Limb (tissue), 2 donors: ENCODE data around the gene ATOSB.

Experiments
- DNase-seq, 2 donors: peaks; one replicate each; pipeline ENCODE4 v3.0.0-alpha.2; 2016; ENCODE audit errors: extremely low spot score in 2 of 2

Gene ATOSB

GRCh38 chr9:35114113-35114839, 1.4 kb downstream of the ATOSB start:
- peak; percentile 80 to 89 for DNase-seq

GRCh38 chr9:35112257-35113020, 3.2 kb downstream of the ATOSB start:
- DNase-seq = no peak

DNA sequence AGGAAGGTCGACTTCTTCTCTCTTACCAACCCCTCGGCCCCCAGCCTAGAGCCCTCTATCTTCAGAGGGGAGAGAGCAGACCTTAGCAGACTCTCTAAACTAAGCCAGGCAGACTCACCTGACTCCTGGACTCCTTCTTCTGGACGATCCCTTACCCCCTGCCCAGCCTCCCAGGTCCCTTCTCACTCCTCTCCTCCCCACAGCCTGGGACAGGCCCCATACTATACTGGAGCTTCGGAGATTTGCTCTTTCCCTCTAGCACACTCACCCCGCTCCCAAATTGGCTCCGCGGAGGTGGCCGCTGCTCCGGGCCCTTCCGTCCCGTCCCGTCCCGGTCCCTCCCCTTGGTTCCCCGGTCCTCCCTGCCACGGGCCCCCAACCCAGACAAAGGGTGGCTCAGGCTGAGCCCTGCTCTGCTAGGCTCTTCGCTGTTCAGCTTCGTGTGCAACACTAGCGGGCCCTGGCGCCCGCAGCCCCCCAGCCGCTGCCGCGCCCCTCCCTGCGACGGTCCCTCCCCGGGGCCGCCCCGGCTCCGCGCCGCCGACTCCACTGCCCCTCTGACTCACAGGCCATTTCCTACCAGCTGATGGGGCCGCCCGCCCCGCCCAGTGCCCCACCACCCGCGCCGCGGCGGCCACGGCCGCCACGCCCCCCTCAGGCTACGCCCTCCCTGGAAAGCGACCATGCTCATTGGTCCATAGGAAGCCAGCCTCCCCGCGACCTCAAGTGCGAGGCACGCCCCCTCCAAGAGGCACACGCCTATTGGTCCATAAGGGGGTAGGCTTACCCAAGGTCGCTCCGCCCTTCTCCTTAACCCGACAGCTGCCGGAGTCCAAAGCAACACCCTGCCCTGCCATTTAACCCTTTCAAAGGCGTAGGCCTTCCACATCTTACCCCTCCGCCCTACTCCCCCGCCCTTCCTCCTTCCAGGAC, 4.4 kb downstream of the ATOSB start:
- peak; percentile 97 to 98 for DNase-seq

DNA sequence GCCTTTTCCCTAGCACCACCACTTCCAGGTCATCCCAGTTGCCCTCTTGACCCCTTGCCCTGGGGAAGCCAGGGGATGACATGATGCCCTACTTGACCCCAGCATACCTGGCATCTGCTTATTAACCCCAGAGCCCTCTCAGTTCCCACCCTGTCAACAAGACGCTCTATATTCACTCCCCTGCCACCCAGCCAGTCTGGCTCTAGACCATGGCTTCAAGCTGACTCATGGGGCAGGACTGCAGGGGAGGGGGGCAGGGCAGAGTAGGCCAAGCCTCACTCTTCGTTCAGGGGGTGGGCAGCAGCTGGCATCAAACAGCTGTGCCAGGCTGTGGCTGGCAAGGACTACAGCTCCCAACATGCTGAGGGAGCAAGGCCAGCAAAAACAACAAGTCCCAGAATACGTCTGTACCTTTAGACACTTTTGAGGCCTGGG, 5.3 kb downstream of the ATOSB start:
- no peak for DNase-seq

DNA sequence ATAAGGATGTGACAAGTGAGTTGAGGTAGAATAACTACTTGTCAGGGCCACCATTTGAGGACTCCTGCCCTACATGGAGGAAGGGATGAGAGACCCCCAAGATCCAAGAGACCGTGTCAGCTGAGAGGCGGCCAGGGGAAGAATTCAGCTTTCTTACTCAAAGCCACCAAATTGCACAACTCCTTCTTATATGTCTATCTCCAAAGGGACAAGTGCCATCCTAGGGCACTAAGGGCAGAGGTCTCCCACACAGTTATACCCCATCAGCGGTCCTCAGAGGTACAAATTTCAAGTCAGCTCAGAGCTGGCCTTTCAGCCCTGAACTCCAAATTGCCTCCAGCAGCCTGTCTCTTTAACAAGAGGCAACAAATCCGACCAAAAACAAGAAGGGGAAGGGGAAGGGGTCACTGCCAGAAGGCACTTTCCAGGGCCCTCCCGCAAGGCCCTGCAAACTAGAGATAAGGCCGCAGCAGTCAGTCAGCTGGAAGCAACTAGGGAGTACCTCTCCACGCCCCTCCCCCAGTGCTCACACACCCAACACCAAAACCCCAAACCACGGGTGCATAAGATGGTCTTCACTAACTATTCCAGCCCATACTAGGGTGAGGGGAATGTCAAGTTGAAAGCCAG, 6.6 kb downstream of the ATOSB start:
- no peak for DNase-seq

GRCh38 chr9:35108461-35108860, 7.2 kb downstream of the ATOSB start:
- no peak for DNase-seq

- DNase-seq = no peak
Measured at GRCh38 chr9:35107297-35108290, 8.1 kb downstream of the ATOSB start.

GRCh38 chr9:35106343-35106730, 9.3 kb downstream of the ATOSB start:
- no peak for DNase-seq

DNA sequence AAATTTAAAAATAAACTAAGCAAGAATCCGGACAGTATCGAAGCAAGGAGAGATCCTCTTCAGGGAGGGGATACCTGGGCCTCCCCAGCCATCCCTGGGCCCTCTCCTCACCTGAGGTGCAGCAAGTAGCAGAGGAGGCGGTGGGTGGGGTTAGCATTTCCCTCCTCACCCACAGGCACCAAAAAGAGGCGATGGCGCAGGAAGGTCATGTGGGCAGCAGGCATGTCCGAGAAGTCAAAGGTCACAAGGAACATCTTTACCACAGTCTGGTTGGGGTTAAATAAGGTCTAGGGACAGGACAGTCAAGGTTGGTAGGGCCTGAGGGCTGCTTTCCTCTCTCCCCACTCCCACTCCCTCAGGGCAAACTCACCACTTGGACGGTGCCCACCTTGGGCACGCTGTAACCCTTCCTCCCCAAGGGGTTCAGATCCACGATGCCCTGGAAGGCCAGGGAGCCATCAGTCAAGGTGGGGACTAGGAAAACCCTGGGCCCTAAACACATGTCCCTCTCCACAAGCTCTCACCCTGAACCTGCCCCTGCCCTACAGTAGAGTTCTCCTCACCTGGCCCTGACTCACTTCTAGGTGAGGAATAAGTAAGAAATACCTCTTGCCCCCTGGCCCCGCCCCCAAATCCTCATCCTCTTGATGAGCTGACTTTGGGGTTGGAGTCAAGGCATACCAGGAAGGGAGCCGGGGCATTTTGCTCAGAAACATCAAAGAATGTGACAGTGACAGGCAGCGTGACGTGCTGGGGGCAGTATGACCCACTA, 9.9 kb downstream of the ATOSB start:
- no peak for DNase-seq

DNA sequence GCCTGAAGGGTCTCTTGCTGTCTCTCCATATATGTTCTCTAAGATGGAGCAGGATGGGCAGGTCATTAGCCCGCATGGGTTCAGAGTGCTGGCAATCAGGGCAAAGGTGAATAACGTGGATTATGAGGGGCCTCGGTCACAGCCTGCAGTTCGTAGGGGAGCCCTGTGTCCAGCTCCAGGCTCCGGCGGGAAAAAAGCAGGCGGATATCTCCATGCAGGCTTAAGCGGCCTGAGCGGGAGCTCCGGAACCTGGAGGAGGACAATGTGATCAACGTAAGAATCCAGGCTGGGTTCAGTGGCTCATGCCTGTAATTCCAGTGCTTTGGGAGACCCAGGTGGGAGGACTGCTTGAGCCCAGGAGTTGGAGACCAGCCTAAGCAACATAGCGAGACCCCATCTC, 10.5 kb downstream of the ATOSB start:
- no peak for DNase-seq

DNA sequence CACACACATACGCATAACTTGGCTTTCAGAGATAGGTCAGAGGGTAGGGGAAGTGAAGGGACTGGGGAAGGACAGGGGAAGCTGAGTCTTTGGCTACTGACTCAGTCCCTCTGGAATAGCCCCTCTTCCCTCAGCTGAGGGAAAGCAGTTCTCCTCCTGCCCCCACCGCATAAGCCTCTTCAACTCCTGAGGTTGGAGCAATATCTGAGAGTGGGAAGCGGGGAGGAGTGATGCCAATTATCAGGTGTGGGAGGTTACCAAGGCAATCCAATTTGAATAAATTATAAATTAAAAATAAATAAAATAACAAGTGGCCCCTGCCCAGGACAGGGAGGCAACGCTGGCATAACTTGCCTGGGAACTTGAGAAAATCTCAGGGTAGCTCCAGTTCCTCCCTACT, 11.1 kb downstream of the ATOSB start:
- DNase-seq = no peak

DNA sequence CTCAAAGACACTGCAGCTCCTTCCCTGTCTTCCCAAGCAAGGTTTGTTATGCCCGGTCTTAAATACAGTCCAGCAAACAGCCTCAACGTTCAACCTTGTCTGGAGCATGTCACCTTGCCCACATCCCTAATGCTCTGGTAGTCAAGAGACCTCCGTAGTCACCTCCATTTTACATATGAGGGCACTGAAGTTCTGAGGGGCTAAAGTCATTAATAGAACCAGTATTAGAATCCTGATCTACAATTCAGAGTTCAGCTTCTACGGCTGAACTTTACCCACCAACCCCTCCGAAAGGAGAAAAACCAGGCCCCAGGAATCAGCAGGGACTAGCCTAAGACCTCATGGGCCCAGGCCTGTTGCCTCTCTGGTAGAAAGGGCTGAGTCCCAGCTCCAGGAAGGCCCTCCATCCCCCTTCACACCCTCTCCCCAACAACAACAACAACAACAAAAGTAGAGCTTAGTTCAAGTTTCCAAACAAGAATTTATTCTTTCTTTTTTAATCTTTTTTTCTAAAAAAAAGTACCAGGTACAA, 11.9 kb downstream of the ATOSB start:
- no peak for DNase-seq

DNA sequence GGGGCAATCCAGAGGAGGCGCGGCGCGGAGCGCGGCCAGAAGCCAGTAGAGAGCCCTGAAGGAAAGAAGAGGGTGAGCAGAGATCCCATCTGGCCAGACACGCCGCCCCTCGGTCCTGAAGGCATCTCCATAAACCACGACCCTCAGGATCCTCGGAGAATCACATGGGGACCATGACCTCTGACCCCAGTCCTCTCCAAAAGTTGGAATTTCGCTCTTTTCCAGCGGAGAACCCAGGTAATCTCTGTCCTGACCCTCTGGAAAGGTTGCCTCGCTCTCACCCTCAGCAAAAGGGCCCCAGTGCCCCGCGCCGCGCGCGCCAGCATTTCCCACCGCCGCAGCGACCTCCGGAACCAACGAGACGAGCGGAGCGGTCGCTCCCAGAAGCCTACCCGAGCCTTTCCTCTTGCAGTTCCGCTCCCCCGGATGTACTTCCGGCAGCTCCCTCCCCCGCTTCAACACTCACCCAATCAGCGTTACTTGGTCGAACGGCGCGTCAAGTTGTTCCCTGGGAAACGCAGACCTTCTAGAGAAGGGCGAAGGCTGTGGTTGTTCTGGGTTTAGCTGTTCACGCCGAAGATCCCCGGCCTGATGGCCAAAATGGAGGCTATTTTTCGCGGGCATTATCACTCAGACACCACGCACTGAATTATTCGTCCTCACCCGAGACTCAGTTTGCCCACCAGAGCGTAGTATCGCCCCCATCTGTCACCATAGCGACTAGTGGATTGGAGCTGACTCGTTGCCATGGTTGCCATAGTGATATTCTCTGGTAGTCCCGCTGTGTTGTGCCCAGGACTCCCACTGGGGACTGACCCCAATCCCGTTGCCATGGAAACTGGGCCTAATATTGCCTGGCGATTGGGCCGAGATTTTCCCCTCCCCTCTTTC, 12.6 kb downstream of the ATOSB start, which contains the start of gene STOML2:
Gene STOML2 (minus strand): TSS at position 363 of the 891 bp plus-strand sequence. CDS start 37 bp downstream, at position 326.
- DNase-seq = peak; percentile 93 to 96

DNA sequence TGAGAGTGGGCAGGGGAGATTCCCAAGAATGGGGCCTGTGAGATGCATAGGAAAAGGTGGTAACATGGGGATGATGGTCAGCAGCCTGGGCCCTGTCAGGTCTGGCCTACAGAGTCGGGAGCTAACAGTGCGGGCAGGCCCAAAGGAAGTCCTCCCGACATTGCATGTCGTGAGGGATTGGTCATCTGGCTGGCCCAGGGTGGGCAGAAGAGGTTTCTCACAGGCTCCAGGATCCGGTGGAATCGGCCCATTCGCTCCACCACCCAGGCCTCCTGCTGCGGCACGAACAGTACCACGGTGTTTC, 13.2 kb downstream of the ATOSB start:
- DNase-seq = peak in 1 of 2 donors; percentile 45

DNA sequence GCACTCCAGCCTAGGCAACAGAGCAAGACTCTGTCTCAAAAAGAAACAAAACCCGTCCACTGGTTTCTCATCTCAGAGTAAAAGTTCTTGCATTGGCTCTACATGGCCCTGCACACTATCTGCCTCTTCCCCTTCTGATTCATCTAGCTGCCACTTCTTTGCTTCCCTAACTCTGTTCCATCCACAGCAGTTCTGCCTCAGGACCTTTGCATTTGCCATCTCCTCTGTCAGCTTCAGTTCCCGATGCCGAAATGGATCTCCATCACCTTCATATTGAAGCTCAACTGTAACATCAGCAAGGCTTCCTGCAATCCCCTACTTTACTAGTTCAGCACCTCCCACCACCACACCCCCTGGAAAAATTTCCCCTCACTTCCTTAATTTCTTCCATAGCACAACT, 18.1 kb downstream of the ATOSB start:
- no peak for DNase-seq

DNA sequence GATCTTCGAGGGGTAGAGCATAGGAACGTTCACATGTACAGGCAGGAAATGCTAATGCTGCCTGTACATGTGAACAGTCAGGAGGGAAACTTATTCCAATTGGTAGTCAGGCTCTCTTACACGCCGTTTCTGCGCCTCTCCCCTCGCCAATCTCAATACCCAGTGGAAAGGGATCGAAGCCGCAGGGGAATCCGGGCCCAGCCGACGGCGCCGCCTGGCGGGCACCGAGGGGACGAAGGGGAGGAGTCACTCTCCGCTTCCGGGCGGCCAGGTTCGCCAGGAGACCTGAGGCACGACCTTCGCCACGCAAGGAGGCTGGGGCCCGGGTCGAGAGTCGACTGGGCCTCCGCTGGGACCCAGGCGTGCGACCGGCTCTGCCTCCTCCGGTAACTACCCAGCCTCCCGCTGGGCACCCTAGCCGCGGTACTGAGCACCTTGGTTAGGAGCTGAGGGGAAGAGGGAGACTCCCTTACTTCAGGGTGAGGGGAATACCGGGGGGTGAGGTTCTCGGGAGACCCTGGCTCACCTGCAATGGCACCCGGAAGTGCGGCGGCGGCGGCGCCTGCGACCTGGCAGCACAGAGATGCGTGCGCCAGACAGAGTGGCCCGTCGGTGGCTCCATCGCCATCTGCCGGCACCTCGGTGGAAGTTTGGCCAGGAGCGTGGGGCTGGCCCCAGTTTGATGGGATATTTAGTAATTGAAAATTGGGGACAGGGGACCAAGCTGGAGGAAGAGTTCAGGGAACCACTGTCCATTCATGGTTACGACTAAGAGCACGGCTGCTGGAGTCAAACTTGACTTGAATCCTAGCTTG, 19.4 kb downstream of the ATOSB start, which contains the start of gene PIGO:
Gene PIGO (minus strand): TSS at position 557 of the 815 bp plus-strand sequence. CDS start 1,026 bp downstream, outside the sequence.
- DNase-seq = peak; percentile 86 to 90

DNA sequence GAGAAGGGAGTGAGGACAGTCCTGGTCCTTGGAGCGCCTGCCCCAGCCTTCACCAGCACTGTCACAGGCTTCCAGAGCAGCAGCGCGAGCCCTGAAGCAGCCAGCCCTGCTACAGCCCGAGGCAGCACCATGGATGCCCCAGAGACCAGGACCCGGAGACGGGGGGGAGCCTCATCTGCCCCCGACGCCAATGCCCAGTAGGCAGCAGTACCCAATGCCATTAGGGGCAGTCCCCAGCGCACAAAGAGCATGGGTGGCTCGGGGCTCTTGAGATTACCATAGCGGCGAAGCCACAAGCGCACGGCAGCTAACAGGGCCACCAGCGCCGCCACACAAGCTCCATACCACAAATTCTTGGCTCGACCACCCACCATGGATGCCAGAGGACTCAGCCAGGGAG, 24.1 kb downstream of the ATOSB start:
- DNase-seq = no peak
